Heart right ventricle (tissue), 16 donors: Measurements from ENCODE around the gene OCIAD1. TPM values are rescaled to one million over a fixed set of nuclear protein-coding genes. Genes with fewer than 3 reads are reported as not detected.

Source experiments
- ATAC-seq, 8 donors: fragments of 200-7000 bp; cut with Tn5 transposase; one replicate each; pipeline ENCODE4 v1.9.1; 2020; ENCODE audit warnings: mild to moderate bottlenecking in 8 of 8, moderate library complexity in 8 of 8, moderate number of reproducible peaks in 1 of 8
- DNase-seq, 2 donors: peaks; one replicate each; pipeline ENCODE4 v3.0.0-alpha.2; 2020
- H3K27ac ChIP-seq, 10 donors: fragments of 200-600 bp; sonication (generic) in 2 of 10; one replicate each; pipeline versions ENCODE4 v1.5.0 to v1.8.0; 2020 to 2022; ENCODE audit warnings: mild to moderate bottlenecking in 3 of 10
- H3K27me3 ChIP-seq, 7 donors: fragments of 200-600 bp; one replicate each; pipeline ENCODE4 v1.8.0; 2021 to 2022; ENCODE audit warnings: mild to moderate bottlenecking in 2 of 7
- H3K36me3 ChIP-seq, 9 donors: fragments of 200-600 bp; sonication (generic) in 1 of 9; one replicate each; pipeline versions ENCODE4 v1.5.0 to v1.8.0; 2020 to 2022; ENCODE audit warnings: mild to moderate bottlenecking in 2 of 9
- H3K4me1 ChIP-seq, 9 donors: fragments of 200-600 bp; sonication (generic) in 1 of 9; one replicate each; pipeline versions ENCODE4 v1.5.0 to v1.8.0; 2020 to 2022; ENCODE audit warnings: mild to moderate bottlenecking in 4 of 9
- H3K4me3 ChIP-seq, 10 donors: fragments of 200-600 bp; sonication (generic) in 2 of 10; one replicate each; pipeline versions ENCODE4 v1.5.0 to v1.8.0; 2020 to 2022; ENCODE audit warnings: mild to moderate bottlenecking in 7 of 10, moderate library complexity in 2 of 10
- H3K9me3 ChIP-seq, 11 donors: fragments of 200-600 bp in 10 of 11; sonication (generic) in 2 of 11; one replicate each; pipeline versions ENCODE4 v1.5.0 to v1.8.0; 2013 to 2022; ENCODE audit warnings: mild to moderate bottlenecking in 2 of 11, control low read depth in 1 of 11, moderate library complexity in 1 of 11
- WGBS, 2 donors: extraction: QIAGEN DNeasy Blood & Tissue Kit; methylation state at CpG; one replicate each; pipeline ENCODE4 v1.1.7; 2013; ENCODE audit warnings: inconsistent platforms in 1 of 2; 5-methylcytosine and 5-hydroxymethylcytosine counted together
- intact Hi-C, 10 donors: fragments of 100-400 bp; cut with DNase I; formaldehyde crosslinking; loops; one replicate each; pipeline versions ENCODE4 v1.11.1 to v1.14.2; 2022
- polyA plus RNA-seq, 2 donors: library from polyadenylated mRNA; stranded (reverse); fragments of 200-250 nt; gene quantifications; one replicate each; pipeline ENCODE4 v1.2.3, GENCODE V29; 2013
- total RNA-seq, 10 donors: library from RNA; stranded (reverse); fragmentation: NEBNext Ultra II Directional in 3 of 10; extraction: Animal tissue kit (Norgen Biotek cat#: 25700) in 3 of 10; gene quantifications; one replicate each; pipeline versions ENCODE4 v1.2.1 to v1.2.4, GENCODE V29; 2021 to 2023
- TF ChIP-seq, protein P1 (sequence below), 9 donors: fragments of 200-600 bp; sonication (generic) in 2 of 9; IDR thresholded peaks; one replicate each; pipeline versions ENCODE4 v1.5.0 to v1.8.0; 2021 to 2022; ENCODE audit warnings: antibody characterized with exemption in 9 of 9, mild to moderate bottlenecking in 5 of 9, moderate library complexity in 1 of 9
- donor health status: Arrhythmogenic right ventricular cardiomyopathy.
- donor health status: ischemic (EF 13 %, LVEDD 7.1; RV severe dilation, severe dysfunction).
- donor health status: healthy with polysubstance abuse.
- donor health status: DM: no; HTN: yes; CAD: no.
- donor health status: DM: no; HTN: no; CAD: no.
- donor health status: ischemic (EF 25% LVEDD 6.9; RV normal size, moderate dysfunction).
- donor health status: ischemic (EF 25% LVEDD 5.7; RV mildly dilated, moderate dysfunction).
- donor health status: healthy.
- donor health status: DM: yes; HTN: yes; CAD: no.
- donor health status: Ischemic cardiomyopathy.
- donor health status: ischemic (EF 35%, LVEDD 5.7; RV mildly dilated, moderate dysfunction).
- donor health status: nonischemic (EF 11% LVEDD 7.7; RV severe dilation, severe dysfunction).
- donor health status: DM: yes; HTN: yes; CAD: no.
- donor health status: PGD.
- donor health status: ischemic (EF 29% LVEDD 5.4; RV normal size, mild dysfunction).
- donor health status: nonischemic (EF 23%, LVEDD 6.1; RV moderate dilation, normal function).

OCIAD1 gene
- total and polyA plus RNA-seq, 12 donors: 106 to 183 (median 156) TPM

DNA sequence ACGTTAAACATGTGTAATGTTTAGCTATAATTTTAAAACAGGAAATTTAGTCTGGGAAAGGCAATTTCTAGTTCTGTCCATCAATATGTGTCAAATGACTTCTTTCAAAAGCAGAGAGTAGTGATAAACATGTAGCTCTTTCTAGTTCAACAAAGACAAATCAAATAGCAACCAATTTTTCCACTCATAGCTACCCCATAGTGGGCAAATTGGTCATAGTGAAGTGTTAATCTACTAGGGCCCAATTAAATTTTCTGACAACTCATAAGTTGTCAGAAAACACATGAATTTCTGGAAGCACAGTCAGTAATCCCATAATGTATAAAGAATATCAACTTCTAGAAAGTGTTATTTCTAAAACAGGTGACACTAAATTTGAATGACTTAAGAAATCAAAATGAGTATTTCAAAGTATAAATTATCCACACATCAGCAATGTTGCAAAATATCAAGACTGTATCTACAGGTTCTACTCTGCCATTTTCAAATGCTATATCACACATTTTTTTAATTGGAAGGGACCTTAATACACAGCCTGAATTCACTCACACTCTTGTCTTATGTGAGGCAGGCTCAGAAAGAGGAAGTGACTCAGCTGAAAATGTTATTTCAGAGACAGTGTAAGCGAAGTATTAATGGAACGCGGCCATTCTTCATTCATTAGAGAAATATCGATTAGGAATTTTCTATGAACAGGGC is 68.0 kb downstream of the OCIAD1 start:
- Histone ChIP-seq H3K4me3 (no peak overlapping the region), H3K27me3 (no peaks in the 10 kb centered on the region), H3K4me1 (peaks cover 0 to 14% (median 0%) of the 10 kb centered on the region in 9 donors), H3K36me3 (peaks cover 0 to 38% (median 0%) of the 10 kb centered on the region in 9 donors), H3K9me3 (no peaks in the 10 kb centered on the region), H3K27ac (no peak overlapping the region)
- no peak for DNase-seq
- TF ChIP-seq, protein P1, sequence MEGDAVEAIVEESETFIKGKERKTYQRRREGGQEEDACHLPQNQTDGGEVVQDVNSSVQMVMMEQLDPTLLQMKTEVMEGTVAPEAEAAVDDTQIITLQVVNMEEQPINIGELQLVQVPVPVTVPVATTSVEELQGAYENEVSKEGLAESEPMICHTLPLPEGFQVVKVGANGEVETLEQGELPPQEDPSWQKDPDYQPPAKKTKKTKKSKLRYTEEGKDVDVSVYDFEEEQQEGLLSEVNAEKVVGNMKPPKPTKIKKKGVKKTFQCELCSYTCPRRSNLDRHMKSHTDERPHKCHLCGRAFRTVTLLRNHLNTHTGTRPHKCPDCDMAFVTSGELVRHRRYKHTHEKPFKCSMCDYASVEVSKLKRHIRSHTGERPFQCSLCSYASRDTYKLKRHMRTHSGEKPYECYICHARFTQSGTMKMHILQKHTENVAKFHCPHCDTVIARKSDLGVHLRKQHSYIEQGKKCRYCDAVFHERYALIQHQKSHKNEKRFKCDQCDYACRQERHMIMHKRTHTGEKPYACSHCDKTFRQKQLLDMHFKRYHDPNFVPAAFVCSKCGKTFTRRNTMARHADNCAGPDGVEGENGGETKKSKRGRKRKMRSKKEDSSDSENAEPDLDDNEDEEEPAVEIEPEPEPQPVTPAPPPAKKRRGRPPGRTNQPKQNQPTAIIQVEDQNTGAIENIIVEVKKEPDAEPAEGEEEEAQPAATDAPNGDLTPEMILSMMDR (IDR thresholded peaks at IDR 0.05): no peak
- intact Hi-C loops: no loop called here
- 69 to 82% methylated on average over 5 of the region's 5 CpGs for WGBS, 2 donors
- no peak for ATAC-seq

GRCh38 chr4:48899432-48899749 is 68.5 kb downstream of the OCIAD1 start:
- no peak for DNase-seq
- Histone ChIP-seq H3K27ac (no peak overlapping the region), H3K36me3 (peaks cover 0 to 33% (median 0%) of the 10 kb centered on the region in 9 donors), H3K9me3 (no peaks in the 10 kb centered on the region), H3K27me3 (no peaks in the 10 kb centered on the region), H3K4me1 (peaks cover 0 to 14% (median 0%) of the 10 kb centered on the region in 9 donors), H3K4me3 (no peak overlapping the region)
- TF ChIP-seq, protein P1 (IDR thresholded peaks at IDR 0.05): no peak
- intact Hi-C loops: no loop called here
- no peak for ATAC-seq
- 70 to 85% methylated on average over 1 of the region's 1 CpG for WGBS, 2 donors

- no peak for DNase-seq
- H3K4me3 ChIP-seq: no peak overlapping the region
- no peaks in the 10 kb centered on the region for H3K9me3 ChIP-seq
- no peak overlapping the region for H3K27ac ChIP-seq
- WGBS, 2 donors: 66 to 69% methylated on average over 4 of the region's 4 CpGs
- no peak for ATAC-seq
- intact Hi-C loops: loop anchor here in 1 of 10 donors (10.0 kb wide), 1 partner anchor 55 kb away; no protein-coding TSS in a partner anchor
- TF ChIP-seq, protein P1 (IDR thresholded peaks at IDR 0.05): no peak
- no peaks in the 10 kb centered on the region for H3K27me3 ChIP-seq
- peaks cover 0 to 28% (median 0%) of the 10 kb centered on the region in 9 donors for H3K36me3 ChIP-seq
- H3K4me1 ChIP-seq: peaks cover 0 to 15% (median 0%) of the 10 kb centered on the region in 9 donors
Measured at GRCh38 chr4:48899950-48900349, 69.1 kb downstream of the OCIAD1 start.

GRCh38 chr4:48901196-48901595 is 70.3 kb downstream of the OCIAD1 start:
- 97% methylated on average over 4 of the region's 4 CpGs for WGBS, 2 donors

More at GRCh38 chr4:48901196-48901595, 70.3 kb downstream of the OCIAD1 start:
- Histone ChIP-seq H3K27ac (no peak overlapping the region), H3K27me3 (no peaks in the 10 kb centered on the region), H3K36me3 (peaks cover 0 to 21% (median 0%) of the 10 kb centered on the region in 9 donors), H3K9me3 (no peaks in the 10 kb centered on the region), H3K4me3 (no peak overlapping the region), H3K4me1 (peaks cover 0 to 25% (median 10%) of the 10 kb centered on the region in 9 donors)
- DNase-seq (no peak), ATAC-seq (no peak)
- intact Hi-C loops: loop anchor here in 1 of 10 donors (10.0 kb wide), 1 partner anchor 54 kb away; no protein-coding TSS in a partner anchor
- TF ChIP-seq, protein P1 (IDR thresholded peaks at IDR 0.05): no peak
